Breast epithelium (tissue), 4 donors: Measurements from ENCODE around the gene CCNL1. TPM values are rescaled to one million over a fixed set of nuclear protein-coding genes. Genes with fewer than 3 reads are reported as not detected.

Source experiments
- DNase-seq, 2 donors: peaks; one replicate each; pipeline ENCODE4 v3.0.0-alpha.2; 2019; ENCODE audit warnings: low spot score in 2 of 2
- H3K27ac ChIP-seq, 2 donors: fragments of 200-600 bp; sonication (generic) in 1 of 2; one replicate each; pipeline ENCODE4 v1.5.1; 2016 to 2019; ENCODE audit warnings: mild to moderate bottlenecking in 1 of 2
- H3K27me3 ChIP-seq, 2 donors: fragments of 200-600 bp; sonication (generic) in 1 of 2; one replicate each; pipeline versions ENCODE4 v1.5.1 to v1.6.0; 2017 to 2019; ENCODE audit warnings: control low read depth in 1 of 2, mild to moderate bottlenecking in 1 of 2
- H3K36me3 ChIP-seq: fragments of 200-600 bp; one replicate; pipeline ENCODE4 v1.5.1; 2019
- H3K4me1 ChIP-seq, 2 donors: fragments of 200-600 bp; sonication (generic); one replicate each; pipeline ENCODE4 v1.5.1; 2016 to 2019; ENCODE audit warnings: control low read depth in 1 of 2
- H3K4me3 ChIP-seq, 3 donors: fragments of 200-600 bp; sonication (generic); 1 replicate in 2 of 3; 2 replicates in 1 of 3; pipeline ENCODE4 v1.5.1; 2016 to 2019; ENCODE audit warnings: mild to moderate bottlenecking in 3 of 3, moderate library complexity in 2 of 3
- H3K9me3 ChIP-seq, 2 donors: fragments of 200-600 bp; sonication (generic) in 1 of 2; one replicate each; pipeline ENCODE4 v1.5.1; 2016 to 2019; ENCODE audit warnings: control low read depth in 1 of 2
- CTCF ChIP-seq, 3 donors: fragments of 450-650 bp; IDR thresholded peaks; one replicate each; pipeline ENCODE4 v1.5.1; 2016 to 2017; ENCODE audit warnings: antibody characterized with exemption in 3 of 3, mild to moderate bottlenecking in 3 of 3, moderate library complexity in 3 of 3
- POLR2A ChIP-seq: fragments of 450-650 bp; IDR thresholded peaks from one replicate; pipeline ENCODE4 v1.6.1; 2016; ENCODE audit warnings: antibody characterized with exemption, mild to moderate bottlenecking, moderate library complexity
- POLR2AphosphoS5 ChIP-seq, 3 donors: sonication (generic); formaldehyde crosslinking; IDR thresholded peaks; one replicate each; pipeline ENCODE4 v1.6.1; 2017; ENCODE audit warnings: antibody characterized with exemption in 3 of 3
- intact Hi-C: fragments of 100-400 bp; cut with DNase I; formaldehyde crosslinking; loops from one replicate; pipeline ENCODE4 v1.15.1; 2023; ENCODE audit warnings: low total_unique reads
- total RNA-seq, 3 donors: library from RNA; depleted of rRNA; stranded (reverse); fragments of >200 nt; gene quantifications; one replicate each; pipeline ENCODE4 v1.1.0, GENCODE V29; 2016

Gene CCNL1
- total RNA-seq, 3 donors from 2014 or later, result 270 to 573 (median 300) TPM

- no peaks in the 10 kb centered on the region for H3K27me3 ChIP-seq
- H3K4me3 ChIP-seq, result no peak overlapping the region
- H3K9me3 ChIP-seq, result no peaks in the 10 kb centered on the region
- no peak for DNase-seq
- H3K4me1 ChIP-seq, result no peaks in the 10 kb centered on the region
- TF ChIP-seq POLR2A (no peak), CTCF (IDR thresholded peaks at IDR 0.05) (no peak), POLR2AphosphoS5 (IDR thresholded peaks at IDR 0.05) (no peak)
- intact Hi-C loops, result no loop called here
- H3K27ac ChIP-seq, result no peak overlapping the region
- H3K36me3 ChIP-seq, result no peaks in the 10 kb centered on the region
Observed at GRCh38 chr3:157116017-157116416, 43.9 kb downstream of the CCNL1 start.

- H3K4me3 ChIP-seq, result no peak overlapping the region
- no peak for TF ChIP-seq CTCF (IDR thresholded peaks at IDR 0.05)
- TF ChIP-seq POLR2A, result no peak
- TF ChIP-seq POLR2AphosphoS5 (IDR thresholded peaks at IDR 0.05), result no peak
Observed at GRCh38 chr3:157115069-157116006, 44.6 kb downstream of the CCNL1 start.

GRCh38 chr3:157113832-157114505 is 46.0 kb downstream of the CCNL1 start:
- no peak for DNase-seq
- H3K4me3 ChIP-seq, result no peak overlapping the region
- no peaks in the 10 kb centered on the region for H3K36me3 ChIP-seq
- intact Hi-C loops, result no loop called here
- no peak for TF ChIP-seq POLR2AphosphoS5 (IDR thresholded peaks at IDR 0.05)
- no peak for TF ChIP-seq POLR2A
- no peak for TF ChIP-seq CTCF (IDR thresholded peaks at IDR 0.05)
- no peak overlapping the region for H3K27ac ChIP-seq
- H3K4me1 ChIP-seq, result no peaks in the 10 kb centered on the region
- H3K9me3 ChIP-seq, result no peaks in the 10 kb centered on the region
- H3K27me3 ChIP-seq, result no peaks in the 10 kb centered on the region

More at GRCh38 chr3:157115069-157116006, 44.6 kb downstream of the CCNL1 start:
- intact Hi-C loops, result no loop called here
- DNase-seq, result no peak
- Histone ChIP-seq H3K27me3 (no peaks in the 10 kb centered on the region), H3K9me3 (no peaks in the 10 kb centered on the region), H3K36me3 (no peaks in the 10 kb centered on the region), H3K27ac (no peak overlapping the region), H3K4me1 (no peaks in the 10 kb centered on the region)

- no peak overlapping the region for H3K27ac ChIP-seq
- DNase-seq, result no peak
- no peak overlapping the region for H3K4me3 ChIP-seq
- H3K36me3 ChIP-seq, result no peaks in the 10 kb centered on the region
- TF ChIP-seq POLR2A, result no peak
- TF ChIP-seq POLR2AphosphoS5 (IDR thresholded peaks at IDR 0.05), result no peak
- no peak for TF ChIP-seq CTCF (IDR thresholded peaks at IDR 0.05)
- H3K9me3 ChIP-seq, result no peaks in the 10 kb centered on the region
- H3K27me3 ChIP-seq, result no peaks in the 10 kb centered on the region
- intact Hi-C loops, result no loop called here
- H3K4me1 ChIP-seq, result no peaks in the 10 kb centered on the region
Observed at GRCh38 chr3:157112536-157112935, 47.4 kb downstream of the CCNL1 start.

- intact Hi-C loops, result no loop called here
- no peaks in the 10 kb centered on the region for H3K9me3 ChIP-seq
- H3K4me3 ChIP-seq, result no peak overlapping the region
Observed at GRCh38 chr3:157111518-157111917, 48.4 kb downstream of the CCNL1 start.

More at GRCh38 chr3:157111518-157111917, 48.4 kb downstream of the CCNL1 start:
- H3K4me1 ChIP-seq, result no peaks in the 10 kb centered on the region
- H3K27ac ChIP-seq, result no peak overlapping the region
- no peak for DNase-seq
- H3K27me3 ChIP-seq, result no peaks in the 10 kb centered on the region
- TF ChIP-seq POLR2AphosphoS5 (IDR thresholded peaks at IDR 0.05) (no peak), CTCF (IDR thresholded peaks at IDR 0.05) (no peak), POLR2A (no peak)
- H3K36me3 ChIP-seq, result no peaks in the 10 kb centered on the region
